ENCODE measurements around the gene MGAT1.
"Not testable (repeated sequence)": the region's sequence is repeated elsewhere in the genome, so short reads cannot be mapped to it uniquely, and the experiment has no call there.

The MGAT1 gene

GRCh38 chr5:180784497-180785097 lies 18.0 kb downstream of the MGAT1 start:
- no peak for DNase-seq

GRCh38 chr5:180783340-180784052 lies 19.1 kb downstream of the MGAT1 start:
- DNase-seq, result no peak

- DNase-seq, result no peak
These were observed 19.9 kb downstream of the MGAT1 start for GRCh38 chr5:180782748-180783147.

- not testable (repeated sequence) for DNase-seq
These were observed 20.7 kb downstream of the MGAT1 start for GRCh38 chr5:180781900-180782326.

- no peak for DNase-seq
These were observed 22.5 kb downstream of the MGAT1 start for GRCh38 chr5:180779985-180780610.

GRCh38 chr5:180777475-180777874 lies 25.1 kb downstream of the MGAT1 start:
- no peak for DNase-seq

- DNase-seq, result no peak
These were observed 26.2 kb downstream of the MGAT1 start for GRCh38 chr5:180776376-180776775.

- DNase-seq, result no peak
These were observed 27.0 kb downstream of the MGAT1 start for GRCh38 chr5:180775624-180776023.

- DNase-seq, result no peak
These were observed 30.8 kb downstream of the MGAT1 start for GRCh38 chr5:180771839-180772238.

GRCh38 chr5:180769821-180770220 lies 32.8 kb downstream of the MGAT1 start:
- no peak for DNase-seq

- no peak for DNase-seq
These were observed 47.0 kb downstream of the MGAT1 start for GRCh38 chr5:180755601-180756000.

GRCh38 chr5:180744253-180744652 lies 58.4 kb downstream of the MGAT1 start:
- DNase-seq, result no peak

- no peak for DNase-seq
These were observed 59.9 kb downstream of the MGAT1 start for GRCh38 chr5:180742727-180743126.

GRCh38 chr5:180740953-180741352 lies 61.7 kb downstream of the MGAT1 start:
- not testable (repeated sequence) for DNase-seq

- no peak for DNase-seq
These were observed 62.6 kb downstream of the MGAT1 start, which contains the start of gene OR2Y1 for GRCh38 chr5:180739958-180740357. TSS of gene OR2Y1 (minus strand) at chr5:180740058. CDS start at chr5:180740058, 0 bp downstream.

GRCh38 chr5:180739271-180739670 lies 63.3 kb downstream of the MGAT1 start:
- no peak for DNase-seq

- DNase-seq, result no peak
These were observed 66.1 kb downstream of the MGAT1 start for GRCh38 chr5:180736536-180736935.
